WTC11 (cell line): Measurements from ENCODE around the gene PITPNC1. TPM values are rescaled to one million over a fixed set of nuclear protein-coding genes. Genes with fewer than 3 reads are reported as not detected.
A peak's percentile ranks its signal among the peaks of the same experiment; 100 is the strongest.

Experiments
- ATAC-seq: fragments of 200-7000 bp; cut with Tn5 transposase; 2 replicates; pipeline ENCODE4 v1.10.0; 2021; ENCODE audit warnings: mild to moderate bottlenecking, moderate library complexity
- CTCF ChIA-PET: fragments of 300-600 bp; sonication (Branson Sonifier 250); formaldehyde crosslinking; loops from one replicate; lab custom pipeline; 2021; ENCODE audit warnings: antibody characterized with exemption; lab: Charles Lee
- POLR2A ChIA-PET: fragments of 350-600 bp; sonication (Branson Sonifier 250); formaldehyde crosslinking; loops from one replicate; lab custom pipeline; 2021; ENCODE audit warnings: antibody characterized with exemption; lab: Charles Lee
- DNase-seq: peaks from one replicate; pipeline ENCODE4 v3.0.0; 2021; ENCODE audit warnings: low spot score
- H3K27ac Mint-ChIP-seq: 2 replicates; pipeline ENCODE4 v1.8.0; 2021; ENCODE audit warnings: mixed read lengths
- H3K27me3 Mint-ChIP-seq: 2 replicates; pipeline ENCODE4 v1.8.0; 2021; ENCODE audit warnings: low read depth, mild to moderate bottlenecking, moderate library complexity, mixed read lengths
- H3K36me3 Mint-ChIP-seq: 2 replicates; pipeline ENCODE4 v1.8.0; 2021; ENCODE audit warnings: mixed read lengths
- H3K4me1 Mint-ChIP-seq: 2 replicates; pipeline ENCODE4 v1.8.0; 2022; ENCODE audit warnings: mixed read lengths
- H3K4me3 Mint-ChIP-seq: 2 replicates; pipeline ENCODE4 v1.8.0; 2021; ENCODE audit warnings: mild to moderate bottlenecking, moderate library complexity, mixed read lengths
- H3K9me3 Mint-ChIP-seq: 2 replicates; pipeline ENCODE4 v1.8.0; 2021; ENCODE audit warnings: mixed read lengths
- GRHL2 ChIP-seq: fragments of 250-450 bp; sonication (Bioruptor Pico); IDR thresholded peaks from 2 replicates; pipeline ENCODE4 v1.8.0; 2022; ENCODE audit warnings: mild to moderate bottlenecking, moderate library complexity; ENCODE audit not compliant: insufficient replicate concordance, severe bottlenecking
- NR2C2 ChIP-seq: sonication (generic); formaldehyde crosslinking; IDR thresholded peaks from 2 replicates; pipeline ENCODE4 v1.8.0; 2022; ENCODE audit warnings: mild to moderate bottlenecking, missing genetic modification reagents
- OVOL2 ChIP-seq: fragments of 250-450 bp; sonication (Bioruptor Pico); IDR thresholded peaks from 2 replicates; pipeline ENCODE4 v1.9.0; 2021; ENCODE audit warnings: mild to moderate bottlenecking, borderline replicate concordance
- ZNF423 ChIP-seq: fragments of 250-450 bp; sonication (Bioruptor Pico); IDR thresholded peaks from 2 replicates; pipeline ENCODE4 v2.1.2; 2022; ENCODE audit warnings: mild to moderate bottlenecking, moderate library complexity
- total RNA-seq: library from RNA; stranded (reverse); gene quantifications from 3 replicates; pipeline ENCODE4 v1.2.3, GENCODE V29; 2021
- TF ChIP-seq, protein P1 (sequence below): sonication (generic); formaldehyde crosslinking; IDR thresholded peaks from 2 replicates; pipeline ENCODE4 v1.8.1; 2022; ENCODE audit warnings: missing genetic modification reagents, borderline replicate concordance
- TF ChIP-seq, protein P2 (sequence below): fragments of 250-450 bp; sonication (Bioruptor Pico); conservative IDR thresholded peaks from 2 replicates; pipeline ENCODE4 v1.9.0; 2021; ENCODE audit warnings: mild to moderate bottlenecking
- TF ChIP-seq, protein P3 (sequence below): fragments of 250-450 bp; sonication (Bioruptor Pico); IDR thresholded peaks from 2 replicates; pipeline ENCODE4 v1.9.0; 2021; ENCODE audit warnings: moderate library complexity, mild to moderate bottlenecking, inconsistent platforms, borderline replicate concordance
- TF ChIP-seq, protein P4 (sequence below): sonication (generic); formaldehyde crosslinking; IDR thresholded peaks from 2 replicates; pipeline ENCODE4 v1.8.0; 2022; ENCODE audit warnings: mild to moderate bottlenecking, missing genetic modification reagents
- TF ChIP-seq, protein P5 (sequence below): sonication (generic); formaldehyde crosslinking; IDR thresholded peaks from 2 replicates; pipeline ENCODE4 v1.8.1; 2022; ENCODE audit warnings: mild to moderate bottlenecking, moderate library complexity, missing genetic modification reagents
- TF ChIP-seq, protein P6 (sequence below): sonication (generic); formaldehyde crosslinking; IDR thresholded peaks from 2 replicates; pipeline ENCODE4 v1.8.0; 2022; ENCODE audit warnings: mild to moderate bottlenecking, missing genetic modification reagents
- TF ChIP-seq, protein P7 (sequence below): sonication (generic); formaldehyde crosslinking; IDR thresholded peaks from 2 replicates; pipeline ENCODE4 v1.8.0; 2022; ENCODE audit warnings: missing genetic modification reagents

Gene PITPNC1
- total RNA-seq, 1 experiment from 2014 or later: 39.8 TPM

DNA sequence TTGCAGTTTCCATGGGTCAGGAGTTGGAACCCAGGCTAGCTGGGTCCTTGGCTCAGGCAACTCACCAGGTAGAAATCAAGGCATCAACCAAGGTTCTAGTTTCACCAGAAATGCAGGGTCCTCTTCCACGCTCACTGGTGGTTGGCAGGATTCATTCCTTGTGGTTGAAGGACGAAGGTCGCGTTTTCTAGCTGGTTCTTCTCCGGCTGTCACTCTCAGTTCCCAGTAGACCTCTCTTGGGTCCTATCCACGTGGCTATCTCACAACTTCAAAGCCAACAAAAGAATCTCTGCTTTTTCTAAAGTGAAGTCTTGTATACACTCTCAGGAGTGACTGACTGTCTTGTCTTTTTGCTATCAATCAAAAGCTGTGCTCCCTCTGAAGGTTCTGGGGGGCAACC is 194.4 kb downstream of the PITPNC1 start (continued):
- TF ChIP-seq, protein P1, sequence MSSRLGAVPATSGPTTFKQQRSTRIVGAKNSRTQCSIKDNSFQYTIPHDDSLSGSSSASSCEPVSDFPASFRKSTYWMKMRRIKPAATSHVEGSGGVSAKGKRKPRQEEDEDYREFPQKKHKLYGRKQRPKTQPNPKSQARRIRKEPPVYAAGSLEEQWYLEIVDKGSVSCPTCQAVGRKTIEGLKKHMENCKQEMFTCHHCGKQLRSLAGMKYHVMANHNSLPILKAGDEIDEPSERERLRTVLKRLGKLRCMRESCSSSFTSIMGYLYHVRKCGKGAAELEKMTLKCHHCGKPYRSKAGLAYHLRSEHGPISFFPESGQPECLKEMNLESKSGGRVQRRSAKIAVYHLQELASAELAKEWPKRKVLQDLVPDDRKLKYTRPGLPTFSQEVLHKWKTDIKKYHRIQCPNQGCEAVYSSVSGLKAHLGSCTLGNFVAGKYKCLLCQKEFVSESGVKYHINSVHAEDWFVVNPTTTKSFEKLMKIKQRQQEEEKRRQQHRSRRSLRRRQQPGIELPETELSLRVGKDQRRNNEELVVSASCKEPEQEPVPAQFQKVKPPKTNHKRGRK: no peak
- TF ChIP-seq GRHL2 (CRISPR knock-in tag): no peak
- no peak for TF ChIP-seq NR2C2 (CRISPR knock-in tag)

DNA sequence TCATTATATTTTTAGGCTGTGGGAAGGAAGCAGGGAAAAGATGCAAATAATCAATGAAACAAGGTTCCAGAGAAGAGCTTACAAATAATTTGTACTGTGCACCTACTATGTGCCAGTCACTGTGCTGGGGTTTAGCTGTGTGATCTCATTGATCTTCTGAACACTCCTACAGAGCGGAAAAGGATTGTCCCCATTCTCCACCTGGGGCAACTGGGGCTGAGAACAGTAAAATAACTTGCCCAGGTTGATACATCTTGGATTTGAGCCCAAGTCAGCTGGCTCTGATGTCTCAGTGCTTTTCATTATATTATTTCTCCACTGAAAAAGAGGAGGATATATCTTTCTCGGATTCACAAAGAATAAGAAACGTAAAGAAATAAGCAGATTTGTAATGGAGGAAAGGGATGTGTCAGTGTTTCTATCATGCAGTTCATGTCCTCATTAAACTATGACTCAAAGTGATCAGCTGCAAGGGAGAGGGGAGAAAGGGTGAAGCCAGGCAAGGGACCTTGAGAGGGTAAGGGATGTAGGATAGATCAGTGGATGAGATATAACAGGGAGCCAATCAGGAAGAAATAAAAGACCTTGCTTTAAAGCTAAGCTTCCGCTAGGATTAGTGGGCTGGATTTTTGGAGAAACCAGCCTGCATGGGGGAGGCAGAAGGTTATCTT is 197.0 kb downstream of the PITPNC1 start:
- TF ChIP-seq, protein P2, sequence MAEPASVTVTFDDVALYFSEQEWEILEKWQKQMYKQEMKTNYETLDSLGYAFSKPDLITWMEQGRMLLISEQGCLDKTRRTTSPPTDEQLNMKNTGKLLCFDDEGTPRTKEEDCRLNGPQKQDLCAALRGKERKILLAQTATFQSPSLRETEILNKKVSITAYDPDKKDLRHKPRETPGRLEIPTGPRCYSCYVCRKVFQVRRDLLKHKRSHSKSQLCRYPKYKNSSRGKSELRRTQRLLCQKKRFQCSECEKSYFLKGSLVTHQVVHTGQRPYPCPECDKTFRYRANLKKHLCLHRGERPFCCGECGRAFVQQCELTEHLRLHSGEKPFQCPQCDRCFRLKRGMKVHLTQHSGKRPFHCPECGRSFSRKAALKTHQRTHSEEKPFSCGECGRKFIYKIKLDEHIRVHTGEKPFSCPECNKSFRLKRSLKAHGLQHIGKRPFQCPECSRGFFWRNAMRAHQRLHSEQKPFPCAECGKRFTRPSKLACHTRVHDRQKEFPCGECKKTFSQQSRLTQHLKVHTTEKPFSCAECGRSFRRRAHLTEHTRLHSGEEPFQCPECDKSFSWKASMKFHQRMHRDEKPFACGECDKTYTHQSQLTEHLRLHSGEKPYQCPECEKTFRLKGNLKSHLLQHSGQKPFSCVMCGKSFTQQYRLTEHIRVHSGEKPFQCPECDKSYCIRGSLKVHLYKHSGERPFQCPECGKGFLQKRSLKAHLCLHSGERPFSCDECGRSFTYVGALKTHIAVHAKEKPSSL (CRISPR knock-in tag): no peak
- TF ChIP-seq, protein P3, sequence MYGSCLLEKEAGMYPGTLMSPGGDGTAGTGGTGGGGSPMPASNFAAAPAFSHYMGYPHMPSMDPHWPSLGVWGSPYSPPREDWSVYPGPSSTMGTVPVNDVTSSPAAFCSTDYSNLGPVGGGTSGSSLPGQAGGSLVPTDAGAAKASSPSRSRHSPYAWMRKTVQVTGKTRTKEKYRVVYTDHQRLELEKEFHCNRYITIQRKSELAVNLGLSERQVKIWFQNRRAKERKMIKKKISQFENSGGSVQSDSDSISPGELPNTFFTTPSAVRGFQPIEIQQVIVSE (CRISPR knock-in tag): no peak
- TF ChIP-seq, protein P4, sequence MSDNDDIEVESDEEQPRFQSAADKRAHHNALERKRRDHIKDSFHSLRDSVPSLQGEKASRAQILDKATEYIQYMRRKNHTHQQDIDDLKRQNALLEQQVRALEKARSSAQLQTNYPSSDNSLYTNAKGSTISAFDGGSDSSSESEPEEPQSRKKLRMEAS (CRISPR knock-in tag): no peak
- TF ChIP-seq, protein P5, sequence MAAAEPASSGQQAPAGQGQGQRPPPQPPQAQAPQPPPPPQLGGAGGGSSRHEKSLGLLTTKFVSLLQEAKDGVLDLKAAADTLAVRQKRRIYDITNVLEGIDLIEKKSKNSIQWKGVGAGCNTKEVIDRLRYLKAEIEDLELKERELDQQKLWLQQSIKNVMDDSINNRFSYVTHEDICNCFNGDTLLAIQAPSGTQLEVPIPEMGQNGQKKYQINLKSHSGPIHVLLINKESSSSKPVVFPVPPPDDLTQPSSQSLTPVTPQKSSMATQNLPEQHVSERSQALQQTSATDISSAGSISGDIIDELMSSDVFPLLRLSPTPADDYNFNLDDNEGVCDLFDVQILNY (CRISPR knock-in tag): no peak
- TF ChIP-seq ZNF423 (CRISPR knock-in tag) (no peak), OVOL2 (CRISPR knock-in tag) (no peak)
- TF ChIP-seq, all 79 proteins: peak for 0
- Mint-ChIP-seq H3K4me3 (no peak overlapping the region), H3K27me3 (no peaks in the 10 kb centered on the region), H3K27ac (peak overlapping the region; percentile 27; the same call in 1 of the 2 replicates), H3K9me3 (no peaks in the 10 kb centered on the region), H3K36me3 (peaks cover 6% of the 10 kb centered on the region), H3K4me1 (peaks cover 20% of the 10 kb centered on the region)
- ChIA-PET CTCF (no interaction called here), POLR2A (interaction anchor here (0.6 kb wide), 2 partner anchors 14 to 37 kb away, joined by 4 read pairs; no protein-coding TSS in a partner anchor)
- ATAC-seq: no peak
- DNase-seq: no peak

DNA sequence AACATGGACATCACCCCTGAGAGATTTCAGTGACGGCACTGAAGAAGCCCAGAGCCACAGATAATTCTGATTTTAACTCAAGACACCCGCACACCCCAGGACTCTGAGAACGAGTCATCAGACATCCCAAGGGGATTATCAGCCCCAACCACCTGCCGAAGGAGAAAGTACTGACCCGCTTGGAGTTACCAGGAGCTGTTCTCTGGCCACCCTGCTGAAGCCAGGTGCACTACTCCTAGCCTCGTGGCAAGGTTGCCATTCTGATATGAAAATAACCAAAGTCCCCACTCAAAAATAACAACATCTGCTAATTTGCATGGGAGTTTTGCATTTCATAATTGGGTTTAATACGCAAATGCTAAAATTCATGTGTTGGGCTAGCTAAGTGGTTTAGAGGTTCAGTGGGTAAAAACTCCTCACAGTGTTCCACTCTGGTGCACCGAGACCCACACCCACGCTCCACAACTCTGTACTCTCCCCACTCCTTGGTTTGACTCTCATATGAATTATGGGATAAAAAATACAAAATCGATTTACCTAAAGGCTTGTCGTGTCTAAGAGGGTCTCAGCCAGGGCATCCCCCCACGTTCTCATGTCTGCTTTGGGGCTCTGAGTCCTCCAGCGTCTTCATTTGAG is 197.7 kb downstream of the PITPNC1 start:
- no peak for DNase-seq
- Mint-ChIP-seq H3K27ac (peak overlapping the region; percentile 27; the same call in 1 of the 2 replicates), H3K36me3 (peaks cover 7% of the 10 kb centered on the region), H3K4me3 (no peak overlapping the region), H3K27me3 (no peaks in the 10 kb centered on the region), H3K4me1 (peaks cover 20% of the 10 kb centered on the region), H3K9me3 (no peaks in the 10 kb centered on the region)
- POLR2A ChIA-PET: interaction anchor here (0.6 kb wide), 2 partner anchors 36 to 93 kb away, joined by 4 to 5 read pairs; no protein-coding TSS in a partner anchor
- ATAC-seq: no peak
- TF ChIP-seq, protein P4 (CRISPR knock-in tag): no peak
- TF ChIP-seq, protein P6, sequence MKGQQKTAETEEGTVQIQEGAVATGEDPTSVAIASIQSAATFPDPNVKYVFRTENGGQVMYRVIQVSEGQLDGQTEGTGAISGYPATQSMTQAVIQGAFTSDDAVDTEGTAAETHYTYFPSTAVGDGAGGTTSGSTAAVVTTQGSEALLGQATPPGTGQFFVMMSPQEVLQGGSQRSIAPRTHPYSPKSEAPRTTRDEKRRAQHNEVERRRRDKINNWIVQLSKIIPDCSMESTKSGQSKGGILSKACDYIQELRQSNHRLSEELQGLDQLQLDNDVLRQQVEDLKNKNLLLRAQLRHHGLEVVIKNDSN (CRISPR knock-in tag): no peak
- TF ChIP-seq, protein P7, sequence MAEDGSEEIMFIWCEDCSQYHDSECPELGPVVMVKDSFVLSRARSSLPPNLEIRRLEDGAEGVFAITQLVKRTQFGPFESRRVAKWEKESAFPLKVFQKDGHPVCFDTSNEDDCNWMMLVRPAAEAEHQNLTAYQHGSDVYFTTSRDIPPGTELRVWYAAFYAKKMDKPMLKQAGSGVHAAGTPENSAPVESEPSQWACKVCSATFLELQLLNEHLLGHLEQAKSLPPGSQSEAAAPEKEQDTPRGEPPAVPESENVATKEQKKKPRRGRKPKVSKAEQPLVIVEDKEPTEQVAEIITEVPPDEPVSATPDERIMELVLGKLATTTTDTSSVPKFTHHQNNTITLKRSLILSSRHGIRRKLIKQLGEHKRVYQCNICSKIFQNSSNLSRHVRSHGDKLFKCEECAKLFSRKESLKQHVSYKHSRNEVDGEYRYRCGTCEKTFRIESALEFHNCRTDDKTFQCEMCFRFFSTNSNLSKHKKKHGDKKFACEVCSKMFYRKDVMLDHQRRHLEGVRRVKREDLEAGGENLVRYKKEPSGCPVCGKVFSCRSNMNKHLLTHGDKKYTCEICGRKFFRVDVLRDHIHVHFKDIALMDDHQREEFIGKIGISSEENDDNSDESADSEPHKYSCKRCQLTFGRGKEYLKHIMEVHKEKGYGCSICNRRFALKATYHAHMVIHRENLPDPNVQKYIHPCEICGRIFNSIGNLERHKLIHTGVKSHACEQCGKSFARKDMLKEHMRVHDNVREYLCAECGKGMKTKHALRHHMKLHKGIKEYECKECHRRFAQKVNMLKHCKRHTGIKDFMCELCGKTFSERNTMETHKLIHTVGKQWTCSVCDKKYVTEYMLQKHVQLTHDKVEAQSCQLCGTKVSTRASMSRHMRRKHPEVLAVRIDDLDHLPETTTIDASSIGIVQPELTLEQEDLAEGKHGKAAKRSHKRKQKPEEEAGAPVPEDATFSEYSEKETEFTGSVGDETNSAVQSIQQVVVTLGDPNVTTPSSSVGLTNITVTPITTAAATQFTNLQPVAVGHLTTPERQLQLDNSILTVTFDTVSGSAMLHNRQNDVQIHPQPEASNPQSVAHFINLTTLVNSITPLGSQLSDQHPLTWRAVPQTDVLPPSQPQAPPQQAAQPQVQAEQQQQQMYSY: no peak
- CTCF ChIA-PET: interaction anchor here (0.7 kb wide), 1 partner anchor 11 kb away, joined by 3 read pairs; no protein-coding TSS in a partner anchor
